HG03457 (cell line): Measurements from ENCODE around the gene SYNPR.
"Not testable (repeated sequence)": the region's sequence is repeated elsewhere in the genome, so short reads cannot be mapped to it uniquely, and the experiment has no call there.

Experiments
- ATAC-seq: cut with Tn5 transposase; IDR thresholded peaks from one replicate; pipeline ENCODE4 v1.9.1; 2021; ENCODE audit warnings: moderate number of reproducible peaks; ENCODE audit not compliant: unreplicated experiment

The SYNPR gene

GRCh38 chr3:63278171-63279004 is at the start of gene SYNPR:
TSS of gene SYNPR (plus strand) at chr3:63278308.
- no peak for ATAC-seq

GRCh38 chr3:63228677-63229076 is 49.4 kb upstream of the SYNPR start:
- no peak for ATAC-seq

GRCh38 chr3:63230146-63230545 is 48.0 kb upstream of the SYNPR start:
- ATAC-seq: no peak

GRCh38 chr3:63231643-63232042 is 46.5 kb upstream of the SYNPR start:
- ATAC-seq: no peak

- no peak for ATAC-seq
These were observed 45.2 kb upstream of the SYNPR start for GRCh38 chr3:63232764-63233396.

GRCh38 chr3:63240381-63240902 is 37.7 kb upstream of the SYNPR start:
- no peak for ATAC-seq

GRCh38 chr3:63242124-63242523 is 36.0 kb upstream of the SYNPR start:
- no peak for ATAC-seq

- ATAC-seq: no peak
These were observed 33.6 kb upstream of the SYNPR start for GRCh38 chr3:63244486-63244885.

- no peak for ATAC-seq
These were observed 32.3 kb upstream of the SYNPR start for GRCh38 chr3:63245726-63246241.

- ATAC-seq: no peak
These were observed 30.1 kb upstream of the SYNPR start for GRCh38 chr3:63248015-63248414.

GRCh38 chr3:63251499-63251898 is 26.6 kb upstream of the SYNPR start:
- no peak for ATAC-seq

GRCh38 chr3:63255819-63256218 is 22.3 kb upstream of the SYNPR start:
- not testable (repeated sequence) for ATAC-seq

- ATAC-seq: no peak
These were observed 13.4 kb upstream of the SYNPR start for GRCh38 chr3:63264716-63265115.

- ATAC-seq: no peak
These were observed 3.7 kb upstream of the SYNPR start for GRCh38 chr3:63274359-63274758.

GRCh38 chr3:63279005-63279841 is 1.1 kb downstream of the SYNPR start:
- ATAC-seq: no peak

- no peak for ATAC-seq
These were observed 9.5 kb downstream of the SYNPR start for GRCh38 chr3:63287610-63288009.

- ATAC-seq: no peak
These were observed 12.6 kb downstream of the SYNPR start for GRCh38 chr3:63290686-63291085.

- ATAC-seq: no peak
These were observed 16.2 kb downstream of the SYNPR start for GRCh38 chr3:63294332-63294731.

- no peak for ATAC-seq
These were observed 17.2 kb downstream of the SYNPR start for GRCh38 chr3:63295356-63295755.

GRCh38 chr3:63295806-63296205 is 17.7 kb downstream of the SYNPR start:
- ATAC-seq: no peak

GRCh38 chr3:63296249-63296648 is 18.1 kb downstream of the SYNPR start:
- ATAC-seq: no peak
